Measurements from ENCODE around the gene SCIN. TPM values are rescaled to one million over a fixed set of nuclear protein-coding genes. Genes with fewer than 3 reads are reported as not detected.

The SCIN gene
- total RNA-seq, 1 experiment from 2014 or later = 0.22 TPM

DNA sequence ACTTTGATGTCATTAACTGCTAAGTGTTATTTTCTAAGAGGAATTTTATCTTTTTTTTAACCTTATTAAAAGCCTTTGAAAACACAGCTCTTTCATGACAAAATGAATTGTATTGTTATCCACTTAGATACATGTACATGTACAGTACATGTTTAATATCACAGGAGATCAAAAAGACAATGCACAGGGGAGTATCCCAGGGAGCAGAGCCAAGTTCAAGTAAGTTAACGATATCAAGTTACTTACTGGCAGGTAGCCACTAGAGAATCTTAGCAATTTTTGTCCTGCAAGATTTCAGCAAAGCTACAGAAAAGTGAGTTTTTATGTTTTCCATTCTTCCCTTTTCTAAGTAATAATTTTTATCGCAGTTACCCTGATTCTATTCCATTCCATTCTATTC is 83.0 kb downstream of the SCIN start:
- Histone ChIP-seq H4K20me1 (ENCODE audit: insufficient read depth) (no peaks in the 10 kb centered on the region), H3K4me2 (ENCODE audit: low read length) (peak overlapping the region; percentile 26; the same call in 1 of the 2 replicates), H3K27ac (ENCODE audit: low read depth, low read length) (no peak overlapping the region), H3K9ac (ENCODE audit: low read length) (no peak overlapping the region), H3K9me2 (ENCODE audit: insufficient read depth) (no peaks in the 10 kb centered on the region), H3K36me3 (ENCODE audit: control insufficient read depth in 1 of 2, insufficient read depth in 2 of 2, low read length in 2 of 2) (no peaks in the 10 kb centered on the region), H3K27me3 (ENCODE audit: insufficient read depth, low read length) (no peaks in the 10 kb centered on the region), H2AFZ (ENCODE audit: low read depth, low read length, poor library complexity, severe bottlenecking) (peak overlapping the region; percentile 10), H3K79me2 (ENCODE audit: insufficient read depth, low read length) (no peaks in the 10 kb centered on the region), H3K4me1 (ENCODE audit: control insufficient read depth in 1 of 2, insufficient read depth in 2 of 2, low read length in 2 of 2) (peaks cover 17 to 26% of the 10 kb centered on the region in 2 experiments), H3K4me3 (replicated peaks in 1 of 2; ENCODE audit: low read depth in 1 of 2, low read length in 2 of 2) (no peak overlapping the region), H3K9me3 (ENCODE audit: control insufficient read depth in 1 of 2, insufficient read depth in 1 of 2, low read depth in 1 of 2, low read length in 2 of 2) (no peaks in the 10 kb centered on the region)
- intact Hi-C loops (cut with micrococcal nuclease) = no loop called here
- ChIA-PET RAD21 (ENCODE audit: low non-redundant PET in 1 of 2, low total read pairs in 2 of 2, uncharacterized antibody in 2 of 2, unreplicated experiment in 2 of 2) (no interaction called here), POLR2A (no interaction called here), CTCF (interaction anchor here (1.1 kb wide), 1 partner anchor 15 kb away, joined by 3 read pairs; no protein-coding TSS in a partner anchor)
- DNase-seq (ENCODE audit: low read depth, low spot score) (no peak), ATAC-seq (no peak)
- no TSS peak for BruUV-seq (replicated peaks)
- peak; percentile 64 for TF ChIP-seq TCF7L2 (IDR thresholded peaks at IDR 0.05; ENCODE audit: borderline replicate concordance, extremely low read depth, insufficient read depth, insufficient read length)
- TF ChIP-seq SRF (IDR thresholded peaks at IDR 0.05; ENCODE audit: low read depth) = no peak

DNA sequence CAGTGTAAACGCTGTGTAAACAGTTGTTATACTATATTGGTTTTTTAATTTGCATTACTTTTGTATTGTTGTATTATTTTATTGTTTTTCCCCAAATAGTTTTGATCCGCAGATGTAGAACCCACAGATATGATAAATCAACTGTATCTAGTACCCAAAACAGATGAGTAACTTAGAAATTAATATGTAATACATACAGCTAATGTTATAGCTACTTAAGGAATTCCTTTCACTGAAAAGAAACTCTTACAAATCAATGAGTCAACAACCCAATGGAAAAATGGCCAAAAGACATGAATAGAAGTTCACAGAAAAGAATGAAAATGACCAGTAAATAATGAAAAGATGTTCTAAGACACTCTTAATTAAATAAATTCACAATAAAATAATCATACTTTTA is 84.6 kb downstream of the SCIN start:
- no peak overlapping the region for H3K4me2 ChIP-seq (ENCODE audit: low read length)
- ChIA-PET CTCF (no interaction called here), POLR2A (no interaction called here), RAD21 (ENCODE audit: low non-redundant PET in 1 of 2, low total read pairs in 2 of 2, uncharacterized antibody in 2 of 2, unreplicated experiment in 2 of 2) (no interaction called here)
- peaks cover 11 to 25% of the 10 kb centered on the region in 2 experiments for H3K4me1 ChIP-seq (ENCODE audit: control insufficient read depth in 1 of 2, insufficient read depth in 2 of 2, low read length in 2 of 2)
- TF ChIP-seq, protein P1, sequence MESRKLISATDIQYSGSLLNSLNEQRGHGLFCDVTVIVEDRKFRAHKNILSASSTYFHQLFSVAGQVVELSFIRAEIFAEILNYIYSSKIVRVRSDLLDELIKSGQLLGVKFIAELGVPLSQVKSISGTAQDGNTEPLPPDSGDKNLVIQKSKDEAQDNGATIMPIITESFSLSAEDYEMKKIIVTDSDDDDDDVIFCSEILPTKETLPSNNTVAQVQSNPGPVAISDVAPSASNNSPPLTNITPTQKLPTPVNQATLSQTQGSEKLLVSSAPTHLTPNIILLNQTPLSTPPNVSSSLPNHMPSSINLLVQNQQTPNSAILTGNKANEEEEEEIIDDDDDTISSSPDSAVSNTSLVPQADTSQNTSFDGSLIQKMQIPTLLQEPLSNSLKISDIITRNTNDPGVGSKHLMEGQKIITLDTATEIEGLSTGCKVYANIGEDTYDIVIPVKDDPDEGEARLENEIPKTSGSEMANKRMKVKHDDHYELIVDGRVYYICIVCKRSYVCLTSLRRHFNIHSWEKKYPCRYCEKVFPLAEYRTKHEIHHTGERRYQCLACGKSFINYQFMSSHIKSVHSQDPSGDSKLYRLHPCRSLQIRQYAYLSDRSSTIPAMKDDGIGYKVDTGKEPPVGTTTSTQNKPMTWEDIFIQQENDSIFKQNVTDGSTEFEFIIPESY (IDR thresholded peaks at IDR 0.05; ENCODE audit: extremely low read depth, insufficient replicate concordance, low read length) = no peak
- TF ChIP-seq SIN3A (IDR thresholded peaks at IDR 0.05; ENCODE audit: low read depth) = no peak
- no peak for TF ChIP-seq SRF (IDR thresholded peaks at IDR 0.05; ENCODE audit: low read depth)
- no peaks in the 10 kb centered on the region for H3K9me3 ChIP-seq (ENCODE audit: control insufficient read depth in 1 of 2, insufficient read depth in 1 of 2, low read depth in 1 of 2, low read length in 2 of 2)
- ATAC-seq (no peak), DNase-seq (ENCODE audit: low read depth, low spot score) (no peak)
- no peaks in the 10 kb centered on the region for H3K79me2 ChIP-seq (ENCODE audit: insufficient read depth, low read length)
- no peak overlapping the region for H3K27ac ChIP-seq (ENCODE audit: low read depth, low read length)
- no peaks in the 10 kb centered on the region for H4K20me1 ChIP-seq (ENCODE audit: insufficient read depth)
- H3K36me3 ChIP-seq (ENCODE audit: control insufficient read depth in 1 of 2, insufficient read depth in 2 of 2, low read length in 2 of 2) = no peaks in the 10 kb centered on the region
- H3K4me3 ChIP-seq (replicated peaks in 1 of 2; ENCODE audit: low read depth in 1 of 2, low read length in 2 of 2) = no peak overlapping the region
- BruUV-seq (replicated peaks) = no TSS peak
- H3K27me3 ChIP-seq (ENCODE audit: insufficient read depth, low read length) = no peaks in the 10 kb centered on the region
- no peak overlapping the region for H3K9ac ChIP-seq (ENCODE audit: low read length)
- intact Hi-C loops (cut with micrococcal nuclease) = no loop called here
- no peak overlapping the region for H2AFZ ChIP-seq (ENCODE audit: low read depth, low read length, poor library complexity, severe bottlenecking)
- no peaks in the 10 kb centered on the region for H3K9me2 ChIP-seq (ENCODE audit: insufficient read depth)

All from HCT116 (cell line).